GM21526 (cell line): ENCODE data around the gene PLD3.
"Not testable (repeated sequence)": the region's sequence is repeated elsewhere in the genome, so short reads cannot be mapped to it uniquely, and the experiment has no call there.

Experiments used
- ATAC-seq: cut with Tn5 transposase; IDR thresholded peaks from one replicate; pipeline ENCODE4 v1.9.1; 2021; ENCODE audit warnings: moderate library complexity; ENCODE audit not compliant: unreplicated experiment, low FRiP score

The PLD3 gene

DNA sequence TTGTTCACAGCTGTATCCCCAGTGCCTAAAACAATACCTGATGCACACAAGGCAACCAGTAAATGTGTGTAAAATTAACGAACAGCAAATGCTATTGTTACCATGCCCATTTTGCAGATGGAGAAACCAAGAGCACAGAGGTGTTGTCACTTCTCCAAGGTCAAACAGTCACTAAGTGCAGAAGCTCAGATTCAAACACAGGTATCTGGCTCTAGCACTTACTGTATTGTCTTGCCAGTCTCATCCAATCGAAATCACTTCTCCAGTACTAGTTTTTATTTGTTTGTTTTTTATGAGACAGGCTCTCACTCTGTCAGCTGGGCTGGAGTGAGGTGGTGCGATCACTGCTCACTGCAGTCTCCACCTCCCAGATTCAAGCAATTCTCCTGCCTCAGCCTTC is 13.7 kb downstream of the PLD3 start:
- ATAC-seq, result no peak

- no peak for ATAC-seq
These were observed 14.6 kb downstream of the PLD3 start for GRCh38 chr19:40363069-40363468.

GRCh38 chr19:40365010-40365409 is 16.5 kb downstream of the PLD3 start:
- ATAC-seq, result no peak

- no peak for ATAC-seq
These were observed 17.3 kb downstream of the PLD3 start for GRCh38 chr19:40365613-40366401.

DNA sequence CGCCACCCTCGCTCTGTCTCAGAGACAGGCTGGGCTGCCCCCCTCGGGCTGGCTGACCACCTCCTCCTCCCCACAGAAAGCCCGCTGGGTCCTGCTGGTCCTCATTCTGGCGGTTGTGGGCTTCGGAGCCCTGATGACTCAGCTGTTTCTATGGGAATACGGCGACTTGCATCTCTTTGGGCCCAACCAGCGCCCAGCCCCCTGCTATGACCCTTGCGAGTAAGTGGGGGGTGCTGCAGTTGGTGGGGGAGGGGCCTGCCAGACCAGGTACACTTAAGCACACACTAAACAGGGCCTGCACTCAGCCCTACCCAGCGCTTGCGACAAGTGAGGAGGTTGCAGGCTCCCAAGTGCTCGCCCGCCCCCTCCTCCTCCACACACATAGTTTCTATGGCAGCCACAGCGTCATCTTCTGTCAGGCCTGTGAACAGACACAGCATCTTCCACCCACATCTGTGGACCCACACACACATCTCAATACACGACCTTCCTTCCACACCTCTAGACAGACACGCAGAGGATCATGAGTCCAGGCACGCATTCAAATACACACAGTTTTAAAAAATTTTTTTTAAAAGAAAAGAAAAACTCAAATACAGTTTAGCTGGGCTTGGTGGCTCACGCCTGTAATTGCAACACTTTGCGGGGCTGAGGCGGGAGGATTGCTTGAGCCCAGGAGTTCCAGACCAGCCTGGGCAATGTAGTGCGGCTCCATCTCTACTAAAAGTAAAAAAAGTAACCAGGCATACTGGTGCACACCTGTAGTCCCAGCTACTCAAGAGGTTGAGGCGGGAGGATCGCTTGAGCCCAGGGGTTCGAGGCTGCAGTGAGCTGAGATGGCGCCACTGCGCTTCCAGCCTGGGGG is 18.4 kb downstream of the PLD3 start:
- no peak for ATAC-seq

DNA sequence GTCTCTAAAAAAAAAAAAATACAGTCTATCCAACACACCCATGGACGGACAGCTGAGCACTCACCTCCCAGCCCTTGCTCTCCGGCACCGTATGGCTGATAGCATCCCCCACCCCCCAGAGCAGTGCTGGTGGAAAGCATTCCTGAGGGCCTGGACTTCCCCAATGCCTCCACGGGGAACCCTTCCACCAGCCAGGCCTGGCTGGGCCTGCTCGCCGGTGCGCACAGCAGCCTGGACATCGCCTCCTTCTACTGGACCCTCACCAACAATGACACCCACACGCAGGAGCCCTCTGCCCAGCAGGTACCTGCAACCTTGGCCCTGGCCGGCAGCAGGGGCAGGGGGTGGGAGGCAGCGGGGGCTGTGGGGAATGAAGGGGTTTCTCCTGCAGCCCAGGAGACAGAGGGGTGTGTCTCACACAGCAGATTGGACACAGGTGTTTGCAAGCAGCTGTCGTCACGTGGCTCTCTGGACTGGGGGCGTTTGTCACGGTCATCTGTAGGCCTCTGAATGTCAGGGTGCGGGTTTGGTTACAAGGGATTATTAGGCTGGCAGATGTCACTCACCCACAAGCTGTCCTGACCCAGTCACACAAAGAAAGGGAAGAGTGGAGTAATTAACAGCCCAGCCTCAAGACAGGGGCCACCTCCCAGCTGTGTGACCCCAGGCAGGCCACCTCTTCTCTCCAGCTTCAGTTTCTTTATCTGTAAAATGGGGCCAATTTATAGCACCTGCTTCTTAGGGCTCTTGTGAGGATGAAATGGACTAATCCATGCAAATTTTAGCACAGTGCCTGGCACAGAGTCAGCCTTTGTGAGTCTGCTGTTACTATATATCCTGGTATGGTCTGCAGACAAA is 19.3 kb downstream of the PLD3 start:
- ATAC-seq, result no peak

DNA sequence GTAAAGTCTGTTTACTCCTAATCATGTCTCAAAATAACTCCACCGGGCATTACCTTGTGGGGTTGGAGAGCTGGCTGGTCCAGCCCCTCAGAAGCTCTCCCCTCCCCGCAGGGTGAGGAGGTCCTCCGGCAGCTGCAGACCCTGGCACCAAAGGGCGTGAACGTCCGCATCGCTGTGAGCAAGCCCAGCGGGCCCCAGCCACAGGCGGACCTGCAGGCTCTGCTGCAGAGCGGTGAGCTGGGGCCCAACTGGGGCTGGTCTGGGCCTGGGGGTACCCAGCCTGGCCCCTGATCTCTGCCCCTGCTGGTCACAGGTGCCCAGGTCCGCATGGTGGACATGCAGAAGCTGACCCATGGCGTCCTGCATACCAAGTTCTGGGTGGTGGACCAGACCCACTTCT is 21.3 kb downstream of the PLD3 start:
- ATAC-seq, result no peak

DNA sequence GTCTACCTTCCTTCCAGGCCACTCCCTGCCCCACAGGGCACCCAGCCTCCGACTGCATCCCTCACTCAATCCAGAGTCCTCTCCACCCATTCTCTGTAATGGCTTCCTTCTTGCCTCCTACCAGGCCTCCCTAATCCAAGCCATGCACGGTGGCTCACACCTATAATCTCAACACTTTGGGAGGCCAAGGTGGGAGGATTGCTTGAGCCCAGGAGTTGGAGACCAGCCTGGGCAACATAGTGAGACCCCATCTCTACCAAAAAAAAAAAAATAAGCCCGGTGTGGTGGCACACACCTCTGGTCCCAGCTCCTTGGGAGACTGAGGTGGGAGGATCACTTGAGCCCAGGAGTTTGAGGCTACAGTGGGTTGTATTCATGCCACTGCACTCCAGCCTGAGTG is 21.8 kb downstream of the PLD3 start:
- ATAC-seq, result not testable (repeated sequence)

DNA sequence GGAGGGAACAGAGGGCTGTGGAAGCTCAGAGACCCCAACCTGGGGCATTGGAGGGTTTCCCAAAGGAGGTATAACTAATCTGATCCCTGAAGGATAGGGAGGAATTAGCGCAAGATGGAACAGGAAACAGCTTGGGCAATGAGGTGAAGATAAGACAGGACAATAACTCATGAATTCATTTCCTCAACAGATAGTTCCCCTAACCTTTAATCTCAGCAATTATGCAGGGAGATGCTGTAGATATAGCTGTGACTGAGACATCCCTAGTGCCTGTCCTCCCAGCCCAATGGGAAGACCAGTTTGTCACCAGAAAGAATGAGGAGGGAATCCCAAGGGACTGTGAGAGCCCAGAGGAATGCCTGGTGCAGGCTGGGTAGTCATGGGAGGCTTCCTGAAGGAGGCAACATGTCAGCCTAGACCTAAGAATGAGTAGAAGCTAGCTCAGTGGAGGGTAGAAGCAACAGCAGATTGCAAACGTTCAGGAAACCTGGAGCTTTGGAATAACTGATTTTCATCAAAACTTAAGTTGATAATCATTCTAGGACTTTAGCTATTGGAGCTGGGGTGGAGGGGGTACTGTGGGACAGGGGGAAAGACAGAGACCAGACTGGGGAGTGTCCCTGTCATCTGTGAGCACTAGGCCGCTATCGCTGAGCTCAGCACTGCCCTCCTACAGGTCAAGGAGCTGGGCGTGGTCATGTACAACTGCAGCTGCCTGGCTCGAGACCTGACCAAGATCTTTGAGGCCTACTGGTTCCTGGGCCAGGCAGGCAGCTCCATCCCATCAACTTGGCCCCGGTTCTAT is 22.7 kb downstream of the PLD3 start:
- no peak for ATAC-seq

- ATAC-seq, result no peak
These were observed 23.3 kb downstream of the PLD3 start for GRCh38 chr19:40371802-40372122.

DNA sequence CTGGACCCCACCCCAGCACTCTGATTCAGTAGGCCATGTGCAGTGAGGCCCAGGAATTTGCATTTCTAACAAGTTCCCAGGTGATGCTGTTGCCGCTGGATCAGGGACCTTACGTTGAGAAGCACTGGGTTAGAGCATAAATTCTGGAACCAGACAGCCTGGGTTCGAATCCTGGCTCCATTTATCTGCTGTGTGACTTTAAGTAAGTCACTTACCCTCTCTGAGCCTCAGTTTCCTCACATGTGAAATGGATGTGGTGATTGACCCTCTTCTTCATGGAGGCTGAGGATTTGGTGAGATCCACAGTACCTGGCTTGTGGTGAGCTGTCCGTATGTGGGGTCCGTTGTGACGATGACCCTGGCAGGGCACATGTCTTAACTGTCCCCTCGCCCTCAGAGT is 25.6 kb downstream of the PLD3 start:
- ATAC-seq, result no peak

- no peak for ATAC-seq
These were observed 27.9 kb downstream of the PLD3 start for GRCh38 chr19:40376286-40376862.

GRCh38 chr19:40377876-40378385 is 29.4 kb downstream of the PLD3 start:
- ATAC-seq, result no peak

DNA sequence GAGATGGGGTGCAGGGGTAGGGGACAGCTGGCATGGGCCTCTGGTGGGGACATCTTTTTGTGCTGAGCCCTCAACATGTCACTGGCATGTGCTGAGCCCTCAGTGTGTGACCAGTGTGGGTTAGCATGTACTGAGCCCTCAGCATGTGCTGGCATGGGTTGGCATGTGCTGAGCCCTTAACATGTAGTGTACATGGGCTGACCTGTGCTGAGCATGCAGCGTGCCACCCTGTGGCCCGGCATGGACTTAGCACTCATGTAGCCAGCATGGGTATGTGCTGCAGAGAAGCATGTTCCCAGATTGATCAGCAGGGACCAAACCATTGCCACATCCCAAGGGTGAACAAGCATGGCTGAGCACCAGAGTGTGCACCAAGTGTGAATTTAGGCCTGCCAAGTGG is 30.0 kb downstream of the PLD3 start:
- ATAC-seq, result no peak

GRCh38 chr19:40379446-40380198 is 31.1 kb downstream of the PLD3 start:
- no peak for ATAC-seq

- no peak for ATAC-seq
These were observed 31.9 kb downstream of the PLD3 start for GRCh38 chr19:40380199-40381037.

GRCh38 chr19:40381321-40381720 is 32.8 kb downstream of the PLD3 start:
- ATAC-seq, result no peak

DNA sequence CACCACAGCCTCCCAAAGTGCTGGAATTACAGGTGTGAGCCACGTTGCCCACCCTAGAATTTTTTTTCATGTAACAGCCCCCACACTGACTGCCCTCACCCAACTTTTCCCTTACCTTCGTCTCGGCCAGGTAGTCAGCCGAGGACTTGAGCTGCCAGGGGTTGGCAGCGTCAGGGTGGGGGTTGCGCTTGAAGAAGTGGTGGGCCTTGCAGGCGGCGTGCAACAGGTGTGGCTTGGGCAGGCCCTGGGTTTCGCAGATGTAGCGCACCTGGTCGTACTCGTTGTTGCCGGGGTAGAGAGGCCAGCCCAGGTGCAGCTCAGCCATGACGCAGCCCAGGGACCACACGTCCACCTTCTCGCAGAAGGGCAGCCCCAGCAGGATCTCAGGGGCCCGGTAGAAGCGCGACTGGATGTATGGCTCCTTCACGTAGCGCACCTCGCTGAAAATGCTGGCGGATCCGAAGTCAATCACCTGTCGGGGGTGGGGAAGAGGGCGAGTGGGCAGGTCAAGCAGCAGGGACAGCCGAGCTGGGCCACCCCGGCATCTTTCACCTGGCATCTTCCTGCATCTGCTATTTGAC is 35.3 kb downstream of the PLD3 start:
- no peak for ATAC-seq
